ENCODE results near the gene TPTE. TPM values are rescaled to one million over a fixed set of nuclear protein-coding genes. Genes with fewer than 3 reads are reported as not detected.
"Not testable (repeated sequence)": the region's sequence is repeated elsewhere in the genome, so short reads cannot be mapped to it uniquely, and the experiment has no call there.

Gene TPTE
- polyA plus RNA-seq, result not detected

DNA sequence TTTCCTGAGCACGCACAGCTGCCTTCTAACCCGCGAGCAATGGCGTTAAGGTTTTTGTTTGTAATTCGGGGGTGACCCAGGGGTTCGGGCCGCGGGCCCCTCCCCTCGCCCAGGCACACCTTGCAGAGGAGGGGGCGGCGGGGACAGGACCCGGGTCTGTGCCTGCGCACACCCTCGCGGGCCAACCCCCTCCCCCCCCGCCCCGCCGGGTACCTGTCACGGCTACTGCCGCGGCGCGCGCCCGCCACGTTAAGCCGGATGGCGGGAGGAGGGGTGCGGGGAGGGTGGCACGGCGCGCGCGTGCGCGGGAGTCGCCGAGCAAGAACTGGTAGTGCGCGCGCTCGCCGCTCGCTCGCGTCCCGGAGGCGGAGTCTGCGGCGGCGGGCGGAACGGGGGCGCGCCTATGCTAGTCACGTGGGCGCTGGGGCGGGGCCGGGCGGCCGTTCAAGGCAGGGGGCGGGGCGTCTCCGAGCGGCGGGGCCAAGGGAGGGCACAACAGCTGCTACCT lies at the start of gene TPTE:
TPTE (plus strand) TSS at position 493 of the 508 bp plus-strand sequence. CDS start 17,141 bp downstream, outside the sequence.
- Mint-ChIP-seq H3K27me3 (no peaks in the 10 kb centered on the region), H3K9me3 (peaks cover 7 to 12% (median 8%) of the 10 kb centered on the region in 3 donors), H3K4me3 (no peak within 1 kb of the TSS), H3K27ac (peak within 1 kb of the TSS in 1 of 3 donors; percentile 75), H3K4me1 (peaks cover 0 to 3% (median 0%) of the 10 kb centered on the region in 3 donors), H3K36me3 (no peaks in the 10 kb centered on the region)

DNA sequence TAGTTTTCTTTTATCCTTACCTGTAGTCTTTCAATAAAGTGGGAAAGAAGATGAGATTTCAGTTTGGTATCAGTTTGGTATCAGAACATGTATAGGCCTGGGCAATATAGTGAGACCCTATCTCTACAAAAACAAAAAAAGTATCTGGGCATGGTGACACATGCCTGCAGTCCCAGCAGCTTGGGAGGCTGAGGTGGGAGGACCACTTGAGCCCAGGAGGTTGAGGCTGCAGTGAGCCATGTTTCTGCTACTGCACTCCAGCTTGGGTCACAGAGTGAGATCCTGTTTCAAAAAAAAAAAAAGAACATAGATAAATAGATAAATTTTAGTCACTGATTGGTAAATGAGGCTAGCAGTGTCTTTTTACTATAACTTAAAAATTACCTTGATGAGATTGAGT lies 49.4 kb upstream of the TPTE start:
- not testable (repeated sequence) for H3K36me3 Mint-ChIP-seq, H3K27me3 Mint-ChIP-seq, H3K4me3 Mint-ChIP-seq, H3K27ac Mint-ChIP-seq, H3K9me3 Mint-ChIP-seq, H3K4me1 Mint-ChIP-seq

DNA sequence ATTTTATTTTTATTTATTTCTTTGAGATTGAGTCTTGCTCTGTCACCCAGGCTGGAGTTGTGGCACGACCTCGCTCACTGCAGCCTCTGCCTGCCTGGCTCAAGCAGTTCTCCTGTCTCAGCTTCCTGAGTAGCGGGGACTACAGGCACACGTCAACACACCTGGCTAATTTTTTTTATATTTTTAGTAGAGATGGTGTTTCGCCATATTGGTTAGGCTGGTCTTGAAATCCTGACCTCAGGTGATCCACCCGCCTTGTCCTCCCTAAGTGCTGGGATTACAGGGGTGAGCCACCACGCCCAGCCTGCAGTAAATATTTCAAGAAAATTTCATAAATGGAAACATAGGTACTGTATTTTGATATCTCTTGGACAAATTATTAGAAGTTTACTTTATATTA lies 43.6 kb upstream of the TPTE start:
- not testable (repeated sequence) for H3K4me1 Mint-ChIP-seq, H3K27ac Mint-ChIP-seq, H3K36me3 Mint-ChIP-seq, H3K27me3 Mint-ChIP-seq, H3K4me3 Mint-ChIP-seq
- peaks cover 9 to 14% (median 11%) of the 10 kb centered on the region in 3 donors for H3K9me3 Mint-ChIP-seq

DNA sequence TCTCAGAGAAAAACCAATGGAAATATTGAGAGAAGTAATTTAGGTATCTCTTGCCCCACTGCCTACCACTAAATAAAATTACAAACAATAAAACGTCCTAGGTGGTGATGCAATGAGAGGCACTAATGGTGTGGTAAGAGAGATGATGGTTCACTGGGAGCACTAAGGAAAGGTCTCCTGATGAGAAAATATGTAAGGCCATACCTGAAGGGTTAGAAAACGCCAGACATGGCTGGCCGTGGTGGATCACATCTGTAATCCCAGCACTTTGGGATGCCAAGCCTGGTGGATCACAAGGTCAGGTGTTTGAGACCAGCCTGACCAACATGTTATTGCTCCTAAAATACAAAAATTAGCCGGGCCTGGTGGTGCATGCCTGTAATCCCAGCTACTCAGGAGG lies 41.5 kb upstream of the TPTE start:
- peaks cover 9 to 14% (median 11%) of the 10 kb centered on the region in 3 donors for H3K9me3 Mint-ChIP-seq
- not testable (repeated sequence) for H3K36me3 Mint-ChIP-seq, H3K27ac Mint-ChIP-seq, H3K4me3 Mint-ChIP-seq, H3K4me1 Mint-ChIP-seq, H3K27me3 Mint-ChIP-seq

DNA sequence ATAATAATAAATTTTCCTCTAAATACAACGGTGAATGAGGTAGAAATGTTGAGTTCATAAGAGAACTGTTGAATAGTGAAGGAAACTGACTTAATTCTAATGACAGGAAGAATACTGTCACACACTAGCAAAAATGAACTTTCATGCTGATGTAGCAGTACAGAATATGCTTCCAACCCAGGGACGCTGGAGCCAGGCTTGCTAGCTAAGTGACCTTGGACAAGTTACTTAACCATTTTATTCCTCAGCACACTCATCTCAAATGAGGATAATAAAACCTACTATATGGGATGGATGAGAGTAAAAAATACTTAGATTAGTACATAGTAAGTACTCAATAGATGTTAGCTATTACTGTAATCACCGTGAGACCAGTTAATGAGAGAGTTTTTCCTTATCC lies 36.5 kb upstream of the TPTE start:
- not testable (repeated sequence) for H3K4me1 Mint-ChIP-seq, H3K27me3 Mint-ChIP-seq, H3K4me3 Mint-ChIP-seq, H3K36me3 Mint-ChIP-seq, H3K27ac Mint-ChIP-seq
- H3K9me3 Mint-ChIP-seq, result peaks cover 6 to 12% (median 6%) of the 10 kb centered on the region in 3 donors

DNA sequence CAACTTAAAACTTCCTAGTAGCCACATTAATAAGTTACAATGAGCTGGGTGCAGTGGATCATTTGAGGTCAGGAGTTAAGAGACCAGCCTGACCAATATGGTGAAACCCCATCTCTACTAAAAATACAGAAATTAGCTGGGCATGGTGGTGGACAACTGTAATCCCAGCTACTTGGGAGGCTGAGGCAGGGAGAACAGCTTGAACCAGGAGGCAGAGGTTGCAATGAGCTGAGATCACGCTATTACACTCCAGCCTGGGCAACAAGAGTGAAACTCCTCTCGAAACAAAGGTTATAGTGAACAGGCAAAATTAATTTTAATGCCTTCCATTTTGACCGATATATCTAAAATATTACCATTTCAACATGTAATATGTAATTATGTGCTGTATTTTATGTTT lies 30.9 kb upstream of the TPTE start:
- H3K4me3 Mint-ChIP-seq, H3K9me3 Mint-ChIP-seq, H3K36me3 Mint-ChIP-seq, H3K27ac Mint-ChIP-seq, H3K27me3 Mint-ChIP-seq, H3K4me1 Mint-ChIP-seq: not testable (repeated sequence)

DNA sequence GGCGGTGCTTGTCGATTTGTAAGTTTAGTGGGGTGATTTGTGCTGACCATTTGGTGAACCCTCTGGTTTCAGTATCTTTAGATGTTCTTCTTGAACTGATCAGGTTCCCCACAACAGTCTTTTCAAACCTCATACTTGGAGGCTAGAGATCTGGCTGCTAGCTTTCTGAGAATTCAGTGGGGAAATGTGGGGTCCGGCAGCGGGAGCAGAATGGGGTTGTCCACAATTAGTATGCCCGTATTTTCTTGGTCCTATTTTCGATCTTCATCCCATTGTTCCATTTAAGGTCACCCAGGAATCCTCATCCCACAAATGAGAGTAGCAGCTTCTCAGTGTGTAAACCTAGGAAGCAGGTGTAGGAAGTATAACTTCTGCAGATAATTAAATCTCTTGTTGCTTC lies 10.3 kb upstream of the TPTE start:
- Mint-ChIP-seq H3K27ac (no peak overlapping the region), H3K4me3 (no peak overlapping the region), H3K4me1 (peaks cover 0 to 1% (median 0%) of the 10 kb centered on the region in 3 donors), H3K9me3 (peaks cover 3 to 12% (median 6%) of the 10 kb centered on the region in 3 donors), H3K27me3 (no peaks in the 10 kb centered on the region), H3K36me3 (peaks cover 4% of the 10 kb centered on the region)

DNA sequence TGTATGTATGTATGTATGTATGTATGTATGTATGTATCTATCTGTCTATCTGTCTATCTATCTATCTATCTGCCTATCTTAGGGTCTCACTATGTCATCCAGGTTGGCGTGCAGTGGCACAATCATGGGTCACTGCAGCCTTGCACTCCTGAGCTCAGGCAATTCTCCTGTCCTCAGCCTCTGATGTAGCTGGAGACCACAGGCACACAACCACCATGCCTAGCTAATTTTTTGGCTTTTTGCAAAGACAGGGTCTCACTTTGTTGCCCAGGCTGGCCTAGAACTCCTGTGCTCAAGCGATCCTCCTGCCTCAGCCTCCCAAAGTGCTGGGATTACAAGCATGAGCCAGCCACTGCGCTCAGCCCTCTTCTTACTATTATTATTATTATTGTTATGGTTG lies 4.5 kb upstream of the TPTE start:
- H3K9me3 Mint-ChIP-seq, result peaks cover 3 to 16% (median 7%) of the 10 kb centered on the region in 3 donors
- H3K4me3 Mint-ChIP-seq, H3K27ac Mint-ChIP-seq: not testable (repeated sequence)

DNA sequence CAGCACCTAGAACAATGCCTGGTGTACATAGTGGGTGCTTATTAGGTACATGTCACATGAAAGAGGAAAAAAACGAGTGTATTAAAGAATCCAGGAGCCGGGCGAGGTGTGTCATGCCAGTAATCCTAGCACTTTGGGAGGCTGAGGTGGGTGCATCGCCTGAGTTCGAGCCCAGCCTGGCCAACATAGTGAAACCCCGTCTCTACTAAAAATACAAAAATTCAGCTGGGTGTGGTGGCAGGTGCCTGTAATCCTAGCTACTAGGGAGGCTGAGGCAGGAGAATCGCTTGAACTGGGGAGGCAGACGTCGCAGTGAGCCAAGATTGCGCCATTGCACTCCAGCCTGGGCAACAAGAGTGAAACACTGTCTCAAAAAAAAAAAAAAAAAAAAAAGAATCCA lies 3.5 kb upstream of the TPTE start:
- not testable (repeated sequence) for H3K36me3 Mint-ChIP-seq, H3K4me1 Mint-ChIP-seq, H3K4me3 Mint-ChIP-seq, H3K27ac Mint-ChIP-seq, H3K27me3 Mint-ChIP-seq
- peaks cover 3 to 16% (median 7%) of the 10 kb centered on the region in 3 donors for H3K9me3 Mint-ChIP-seq

More for the DNA sequence above, 4.5 kb upstream of the TPTE start:
- not testable (repeated sequence) for H3K4me1 Mint-ChIP-seq, H3K36me3 Mint-ChIP-seq, H3K27me3 Mint-ChIP-seq

DNA sequence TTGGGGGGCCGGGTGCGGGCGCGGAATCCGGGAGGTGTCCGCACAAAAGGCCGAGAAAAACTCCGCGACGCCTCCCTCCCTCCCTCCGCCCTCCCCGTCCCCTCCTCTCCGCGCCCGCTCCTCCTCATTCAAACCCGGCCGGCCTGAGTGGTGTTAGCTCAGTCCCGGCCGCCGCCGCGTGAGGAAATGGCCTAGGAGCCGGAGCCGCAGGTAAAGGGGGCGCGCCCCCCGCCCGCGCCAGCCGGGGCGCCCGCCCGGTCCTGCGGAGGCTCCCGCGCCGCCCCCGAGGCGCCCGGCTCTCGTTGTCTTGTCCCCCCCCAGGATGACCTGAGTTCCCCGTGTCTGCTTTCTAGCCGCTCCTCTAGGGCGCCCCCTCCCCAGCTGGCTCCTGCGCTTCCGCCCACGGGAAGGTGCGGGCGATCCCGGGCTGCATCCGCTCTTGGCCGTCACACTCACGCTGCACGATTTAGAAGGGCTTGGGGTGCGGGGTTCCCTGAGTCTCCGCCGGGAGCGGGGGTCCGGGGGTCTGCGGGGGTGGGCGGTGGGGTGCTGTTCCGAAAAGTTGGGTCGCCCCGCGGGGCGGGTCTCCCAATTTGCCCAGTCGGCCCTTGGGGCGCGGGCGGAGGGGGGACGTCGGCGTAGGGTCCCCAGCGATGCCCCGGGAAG lies 585 bp downstream of the TPTE start:
- H3K36me3 Mint-ChIP-seq, H3K27me3 Mint-ChIP-seq, H3K4me1 Mint-ChIP-seq: not testable (repeated sequence)

DNA sequence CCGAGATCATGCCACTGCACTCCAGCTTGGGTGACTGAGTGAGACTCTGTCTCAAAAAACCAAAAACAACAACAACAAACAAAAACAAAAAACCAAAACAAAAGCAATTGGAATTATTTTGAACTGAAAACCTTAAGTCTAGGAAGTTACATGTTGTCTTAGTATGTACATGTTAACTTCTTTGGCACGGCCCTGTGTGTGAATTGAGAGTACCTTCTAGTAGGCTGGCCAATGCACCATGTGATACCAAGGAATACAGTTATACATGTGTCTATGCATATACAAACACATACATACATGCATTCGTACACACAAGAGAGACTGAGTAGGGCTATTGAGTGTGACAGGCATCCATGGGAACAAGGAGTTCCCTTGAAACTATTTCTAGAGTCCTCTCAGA lies 18.6 kb downstream of the TPTE start:
- Mint-ChIP-seq H3K4me1 (no peaks in the 10 kb centered on the region), H3K4me3 (no peak overlapping the region), H3K27ac (no peak overlapping the region), H3K36me3 (no peaks in the 10 kb centered on the region), H3K27me3 (no peaks in the 10 kb centered on the region), H3K9me3 (peaks cover 2 to 7% (median 4%) of the 10 kb centered on the region in 3 donors)

More for the DNA sequence above, 585 bp downstream of the TPTE start:
- H3K27ac Mint-ChIP-seq, H3K4me3 Mint-ChIP-seq, H3K9me3 Mint-ChIP-seq: not testable (repeated sequence)

DNA sequence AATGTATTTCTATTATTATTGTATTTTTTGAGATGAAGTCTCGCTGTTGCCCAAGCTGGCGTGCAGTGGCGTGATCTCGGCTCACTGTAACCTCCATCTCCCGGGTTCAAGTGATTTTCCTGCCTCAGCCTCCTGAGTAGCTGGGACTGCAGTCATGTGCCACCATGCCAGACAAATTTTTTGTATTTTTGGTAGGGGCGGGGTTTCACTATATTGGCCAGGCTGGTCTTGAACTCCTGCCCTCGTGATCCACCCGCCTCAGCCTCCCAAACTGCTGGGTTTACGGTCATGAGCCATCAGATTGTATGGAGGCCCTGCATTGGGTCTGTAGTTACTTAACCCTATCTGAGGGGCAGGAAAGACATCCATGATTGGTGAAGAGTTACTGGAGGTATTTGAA lies 23.0 kb downstream of the TPTE start:
- not testable (repeated sequence) for H3K27me3 Mint-ChIP-seq, H3K4me1 Mint-ChIP-seq, H3K4me3 Mint-ChIP-seq, H3K27ac Mint-ChIP-seq, H3K36me3 Mint-ChIP-seq
- peaks cover 2 to 10% (median 4%) of the 10 kb centered on the region in 3 donors for H3K9me3 Mint-ChIP-seq

DNA sequence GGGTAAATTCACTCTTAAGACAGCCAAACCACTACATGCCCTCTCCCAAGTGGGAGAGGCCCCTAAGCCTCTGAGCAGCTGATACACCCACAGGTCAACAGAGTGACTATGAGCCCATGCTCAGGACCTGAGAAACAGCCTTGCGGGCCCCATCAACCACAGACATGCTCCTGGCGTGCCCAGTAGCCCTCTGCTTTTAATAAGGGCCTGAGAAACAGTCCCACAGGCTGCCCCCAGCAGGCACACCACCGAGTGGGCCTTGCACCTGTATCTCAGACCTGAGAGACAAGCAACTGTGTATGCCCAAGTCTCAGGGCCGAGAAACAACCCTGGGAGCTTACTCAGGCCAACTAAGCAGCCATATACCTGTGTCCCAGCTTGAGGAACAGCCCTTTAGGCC lies 26.5 kb downstream of the TPTE start:
- peaks cover 6 to 25% (median 15%) of the 10 kb centered on the region in 3 donors for H3K9me3 Mint-ChIP-seq
- H3K36me3 Mint-ChIP-seq, H3K4me1 Mint-ChIP-seq, H3K27me3 Mint-ChIP-seq, H3K4me3 Mint-ChIP-seq, H3K27ac Mint-ChIP-seq: not testable (repeated sequence)

DNA sequence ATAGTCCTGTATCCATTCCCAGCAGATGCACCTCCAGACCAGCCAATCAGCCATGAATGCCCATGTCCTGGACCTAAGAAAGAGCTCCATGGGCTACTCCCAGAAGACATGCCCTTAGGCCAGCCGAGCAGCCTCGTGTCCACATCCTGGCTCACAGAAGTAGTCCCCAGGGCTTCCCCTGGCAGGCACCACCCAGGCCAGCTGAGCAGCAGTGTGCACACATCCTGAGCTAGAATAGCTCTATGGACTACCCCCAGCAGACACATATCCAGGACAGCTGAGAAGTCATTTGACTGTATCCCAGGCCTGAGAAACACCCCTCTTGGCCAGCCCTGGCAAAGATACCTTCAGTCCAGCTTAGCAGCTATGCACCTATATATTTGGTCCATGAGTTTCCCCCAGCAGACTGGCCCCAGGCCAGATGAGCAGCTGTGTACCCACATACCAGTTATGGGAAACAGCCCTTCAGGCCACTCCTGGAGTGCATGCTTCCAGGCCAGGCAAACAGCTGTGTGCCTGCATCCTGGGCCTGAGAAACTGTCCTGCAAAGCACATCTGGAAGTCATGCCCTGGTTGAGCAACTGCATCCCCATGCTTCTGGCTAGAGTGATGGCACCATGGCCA lies 27.1 kb downstream of the TPTE start:
- H3K27me3 Mint-ChIP-seq, H3K4me3 Mint-ChIP-seq, H3K27ac Mint-ChIP-seq, H3K36me3 Mint-ChIP-seq, H3K4me1 Mint-ChIP-seq: not testable (repeated sequence)
- H3K9me3 Mint-ChIP-seq, result peaks cover 6 to 25% (median 15%) of the 10 kb centered on the region in 3 donors

DNA sequence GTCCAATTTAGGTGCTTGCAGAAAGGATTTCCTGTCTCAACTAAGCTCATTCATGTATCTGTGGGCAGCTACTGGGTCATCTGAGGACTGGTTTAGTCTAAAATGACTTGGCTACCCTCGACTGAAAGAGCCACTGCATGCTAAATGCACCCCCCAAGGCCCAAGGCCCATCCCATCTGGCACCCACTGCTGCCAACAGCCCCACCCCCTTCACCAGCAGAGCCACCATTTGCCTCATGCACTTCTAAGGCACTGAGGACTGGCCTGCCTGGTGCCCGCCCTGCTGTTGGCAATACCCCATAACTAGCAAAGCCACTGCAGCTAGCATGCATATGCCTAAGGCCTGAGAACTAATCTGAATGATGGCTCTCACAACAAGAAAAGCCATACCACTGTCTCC lies 49.4 kb downstream of the TPTE start:
- H3K27ac Mint-ChIP-seq, H3K4me3 Mint-ChIP-seq, H3K4me1 Mint-ChIP-seq, H3K27me3 Mint-ChIP-seq, H3K36me3 Mint-ChIP-seq: not testable (repeated sequence)
- H3K9me3 Mint-ChIP-seq, result peaks cover 5 to 15% (median 14%) of the 10 kb centered on the region in 3 donors

Measured in IgD-negative memory B cell (primary cell).